ENCODE measurements around the gene CCDC74A.
A peak's percentile ranks its signal among the peaks of the same experiment; 100 is the strongest.
"Not testable (repeated sequence)": the region's sequence is repeated elsewhere in the genome, so short reads cannot be mapped to it uniquely, and the experiment has no call there.

Gene CCDC74A

GRCh38 chr2:131542438-131543384 lies 15.0 kb downstream of the CCDC74A start:
- Histone ChIP-seq H3K4me3 (no peak overlapping the region), H3K36me3 (no peaks in the 10 kb centered on the region), H3K9me3 (replicated peaks in 1 of 11) (peaks cover 0 to 8% (median 0%) of the 10 kb centered on the region in 11 experiments; a peak in 2 of 22 replicates), H3K4me1 (no peaks in the 10 kb centered on the region), H3K4me2 (no peak overlapping the region), H3K9ac (no peak overlapping the region), H3K27me3 (no peaks in the 10 kb centered on the region), H4K20me1 (no peaks in the 10 kb centered on the region), H3K27ac (no peak overlapping the region)
- no peak for TF ChIP-seq Cebpa-rat (IDR thresholded peaks at IDR 0.05)

- Histone ChIP-seq H3K36me3 (no peaks in the 10 kb centered on the region), H3K4me2 (no peak overlapping the region), H3K27me3 (no peaks in the 10 kb centered on the region), H4K20me1 (no peaks in the 10 kb centered on the region), H3K9ac (no peak overlapping the region), H3K4me1 (no peaks in the 10 kb centered on the region), H3K9me3 (replicated peaks in 1 of 11) (peaks cover 0 to 8% (median 0%) of the 10 kb centered on the region in 11 experiments; a peak in 2 of 22 replicates), H3K27ac (no peak overlapping the region), H3K4me3 (no peak overlapping the region)
- TF ChIP-seq Cebpa-rat (IDR thresholded peaks at IDR 0.05), result no peak
Observed at GRCh38 chr2:131543385-131543891, 15.8 kb downstream of the CCDC74A start.

- H3K36me3 ChIP-seq; H3K4me1 ChIP-seq; H3K27ac ChIP-seq; H3K9me3 ChIP-seq (replicated peaks in 1 of 11); H3K4me3 ChIP-seq; H3K4me2 ChIP-seq; H4K20me1 ChIP-seq; H3K27me3 ChIP-seq; H3K9ac ChIP-seq: not testable (repeated sequence)
Observed at GRCh38 chr2:131544006-131544812, 16.5 kb downstream of the CCDC74A start.

- H3K27me3 ChIP-seq; H3K4me3 ChIP-seq; H3K4me1 ChIP-seq; H4K20me1 ChIP-seq; H3K9me3 ChIP-seq (replicated peaks in 1 of 11); H3K36me3 ChIP-seq; H3K9ac ChIP-seq; H3K4me2 ChIP-seq; H3K27ac ChIP-seq: not testable (repeated sequence)
Observed at GRCh38 chr2:131544813-131545165, 17.1 kb downstream of the CCDC74A start.

- H4K20me1 ChIP-seq, result no peaks in the 10 kb centered on the region
- no peaks in the 10 kb centered on the region for H3K9me3 ChIP-seq (replicated peaks in 1 of 11)
- H3K9ac ChIP-seq, result no peak overlapping the region
- TF ChIP-seq Cebpa-rat (IDR thresholded peaks at IDR 0.05), result no peak
- H3K4me3 ChIP-seq, result no peak overlapping the region
- no peaks in the 10 kb centered on the region for H3K27me3 ChIP-seq
- no peaks in the 10 kb centered on the region for H3K4me1 ChIP-seq
- no peak overlapping the region for H3K4me2 ChIP-seq
- H3K36me3 ChIP-seq, result no peaks in the 10 kb centered on the region
- H3K27ac ChIP-seq, result no peak overlapping the region
Observed at GRCh38 chr2:131552871-131553270, 25.2 kb downstream of the CCDC74A start.

DNA sequence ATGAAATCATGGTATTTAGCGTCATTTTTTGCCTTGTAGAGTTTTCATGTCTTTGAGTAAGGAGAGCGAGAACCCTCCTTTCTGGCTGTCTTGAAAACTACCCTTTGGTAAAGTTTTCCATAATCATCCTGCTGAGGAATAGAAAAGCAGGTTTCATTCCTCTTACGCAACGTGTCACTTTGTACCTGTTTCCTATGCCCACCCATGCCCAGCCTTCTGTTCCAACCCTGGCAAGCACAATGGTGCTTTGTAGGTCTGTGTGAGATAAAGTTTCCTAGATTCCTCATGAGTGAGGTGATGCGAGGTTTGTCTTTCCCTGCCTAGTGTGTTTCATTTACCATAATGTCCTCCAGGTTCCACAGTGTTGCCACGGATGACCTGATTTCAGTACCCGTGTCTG lies 29.3 kb downstream of the CCDC74A start:
- no peaks in the 10 kb centered on the region for H3K27me3 ChIP-seq
- no peaks in the 10 kb centered on the region for H3K9me3 ChIP-seq (replicated peaks in 1 of 11)
- H3K27ac ChIP-seq, result no peak overlapping the region
- H3K4me2 ChIP-seq, result no peak overlapping the region
- H4K20me1 ChIP-seq, result no peaks in the 10 kb centered on the region
- H3K36me3 ChIP-seq, result no peaks in the 10 kb centered on the region
- H3K4me1 ChIP-seq, result no peaks in the 10 kb centered on the region
- TF ChIP-seq Cebpa-rat (IDR thresholded peaks at IDR 0.05), result peak in 2 of 11 experiments; percentile 21 to 54; a peak in 2 of 22 replicates
- no peak overlapping the region for H3K4me3 ChIP-seq
- no peak overlapping the region for H3K9ac ChIP-seq

DNA sequence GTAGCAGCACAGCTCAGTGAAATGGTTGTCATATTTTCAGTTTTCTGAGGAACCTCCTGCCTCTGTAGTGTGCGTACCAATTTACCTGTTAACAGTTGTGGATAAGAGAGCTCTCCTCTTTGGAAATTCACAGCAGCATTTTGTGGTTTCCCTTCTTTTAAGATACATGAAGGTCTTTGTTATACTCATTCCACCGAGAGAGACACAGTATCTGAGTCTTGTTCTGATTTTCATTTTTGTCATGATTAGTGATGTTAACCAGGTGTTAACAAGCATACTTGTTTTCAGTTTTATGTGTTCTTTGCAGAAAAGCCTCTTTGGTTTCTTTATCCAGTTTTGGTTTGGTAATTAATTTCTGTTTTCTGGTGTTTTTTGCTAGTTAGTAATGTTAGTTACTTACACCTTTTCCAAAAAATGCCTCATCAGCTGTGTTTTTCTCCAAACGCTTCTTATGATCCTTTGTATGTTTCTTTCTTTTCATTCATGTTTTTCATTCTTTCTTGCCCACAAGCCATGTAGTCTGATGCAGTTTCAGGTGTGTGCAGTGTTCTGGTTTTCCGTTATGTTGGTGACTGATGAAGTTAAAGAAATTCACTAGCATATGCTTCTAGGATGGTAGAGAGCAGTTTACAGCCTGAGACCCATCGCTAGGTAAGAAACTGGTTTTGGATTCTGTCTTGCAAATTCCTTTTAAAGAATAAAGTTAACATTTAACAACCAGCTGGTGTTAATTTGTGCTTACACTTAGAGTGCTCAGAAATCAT lies 30.1 kb downstream of the CCDC74A start:
- Histone ChIP-seq H3K36me3 (no peaks in the 10 kb centered on the region), H3K4me3 (no peak overlapping the region), H3K27me3 (no peaks in the 10 kb centered on the region), H3K9ac (no peak overlapping the region), H4K20me1 (no peaks in the 10 kb centered on the region), H3K27ac (no peak overlapping the region), H3K9me3 (replicated peaks in 1 of 11) (no peaks in the 10 kb centered on the region), H3K4me1 (no peaks in the 10 kb centered on the region), H3K4me2 (no peak overlapping the region)
- TF ChIP-seq Cebpa-rat (IDR thresholded peaks at IDR 0.05), result no peak

- Histone ChIP-seq H3K27me3 (no peaks in the 10 kb centered on the region), H3K9me3 (replicated peaks in 1 of 11) (no peaks in the 10 kb centered on the region), H4K20me1 (no peaks in the 10 kb centered on the region), H3K4me1 (no peaks in the 10 kb centered on the region), H3K4me3 (no peak overlapping the region), H3K4me2 (no peak overlapping the region), H3K36me3 (no peaks in the 10 kb centered on the region), H3K27ac (no peak overlapping the region), H3K9ac (no peak overlapping the region)
- TF ChIP-seq Cebpa-rat (IDR thresholded peaks at IDR 0.05), result no peak
Observed at GRCh38 chr2:131566371-131566770, 38.7 kb downstream of the CCDC74A start.

- Histone ChIP-seq H3K9me3 (replicated peaks in 1 of 11) (no peaks in the 10 kb centered on the region), H3K4me1 (peaks cover 0 to 11% (median 0%) of the 10 kb centered on the region in 10 experiments; a peak in 5 of 20 replicates), H3K9ac (no peak overlapping the region), H3K36me3 (no peaks in the 10 kb centered on the region), H3K27ac (no peak overlapping the region), H3K27me3 (no peaks in the 10 kb centered on the region), H3K4me3 (no peak overlapping the region), H4K20me1 (no peaks in the 10 kb centered on the region), H3K4me2 (no peak overlapping the region)
- no peak for TF ChIP-seq Cebpa-rat (IDR thresholded peaks at IDR 0.05)
Observed at GRCh38 chr2:131567891-131568290, 40.2 kb downstream of the CCDC74A start.

GRCh38 chr2:131568401-131568800 lies 40.7 kb downstream of the CCDC74A start:
- H4K20me1 ChIP-seq; H3K4me2 ChIP-seq; H3K36me3 ChIP-seq; H3K9me3 ChIP-seq (replicated peaks in 1 of 11); H3K4me3 ChIP-seq; H3K9ac ChIP-seq; H3K27me3 ChIP-seq; H3K27ac ChIP-seq: not testable (repeated sequence)
- H3K4me1 ChIP-seq, result peaks cover 0 to 11% (median 0%) of the 10 kb centered on the region in 10 experiments; a peak in 5 of 20 replicates

All from BLaER1 treated with 17β-estradiol and CSF1 and Interleukin-3, amounts not matched to agents 10 nM and 100 nM (cell line).